Fibroblast of the aortic adventitia (primary cell): ENCODE data around the gene TGM5. TPM values are rescaled to one million over a fixed set of nuclear protein-coding genes. Genes with fewer than 3 reads are reported as not detected.

Source experiments
- DNase-seq: peaks from one replicate; pipeline ENCODE4 v3.0.0-alpha.2; 2010; ENCODE audit warnings: low read depth
- H3K4me3 ChIP-seq: 2 replicates; pipeline ENCODE4 v1.5.1; 2011; ENCODE audit warnings: low read depth, mild to moderate bottlenecking, control low read depth, low read length, moderate library complexity
- CTCF ChIP-seq: IDR thresholded peaks from 2 replicates; pipeline ENCODE4 v1.5.1; 2011; ENCODE audit warnings: mild to moderate bottlenecking, low read length, control low read depth, inconsistent platforms; ENCODE audit not compliant: insufficient read depth
- total RNA-seq: library from RNA; depleted of rRNA; stranded (reverse); fragments of >200 nt; gene quantifications from 2 replicates; pipeline ENCODE4 v1.2.3, GENCODE V29; 2012; ENCODE audit warnings: low replicate concordance

Gene TGM5
- total RNA-seq = not detected in 2 replicates

GRCh38 chr15:43266834-43267233, at the start of gene TGM5:
TSS of gene TGM5 (minus strand) at chr15:43266928. CDS start at chr15:43266849, 79 bp downstream.
- no peak within 1 kb of the TSS for H3K4me3 ChIP-seq
- no peak for TF ChIP-seq CTCF
- DNase-seq = no peak

GRCh38 chr15:43314171-43314570, 47.4 kb upstream of the TGM5 start:
- no peak overlapping the region for H3K4me3 ChIP-seq
- peak; percentile 38 for DNase-seq
- no peak for TF ChIP-seq CTCF

- no peak overlapping the region for H3K4me3 ChIP-seq
- no peak for TF ChIP-seq CTCF
- DNase-seq = no peak
Measured at GRCh38 chr15:43312378-43312777, 45.6 kb upstream of the TGM5 start.

GRCh38 chr15:43302205-43302817, 35.6 kb upstream of the TGM5 start, which contains the start of gene TGM7:
TSS of gene TGM7 (minus strand) at chr15:43302255.
- TF ChIP-seq CTCF = no peak
- no peak for DNase-seq
- H3K4me3 ChIP-seq = no peak within 1 kb of the TSS

- no peak overlapping the region for H3K4me3 ChIP-seq
- no peak for TF ChIP-seq CTCF
- no peak for DNase-seq
Measured at GRCh38 chr15:43299884-43300283, 33.2 kb upstream of the TGM5 start.

GRCh38 chr15:43299411-43299810, 32.7 kb upstream of the TGM5 start:
- TF ChIP-seq CTCF = no peak
- no peak overlapping the region for H3K4me3 ChIP-seq
- DNase-seq = no peak
